ENCODE results near the gene TBPL1.

GRCh38 chr6:133997267-133997666, 44.2 kb downstream of the TBPL1 start:
- TF ChIP-seq CTCF (IDR thresholded peaks at IDR 0.05) (no peak), POLR2A (IDR thresholded peaks at IDR 0.05) (no peak)

All from uterus (tissue), 2 donors.